ENCODE results near the gene NLE1. TPM values are rescaled to one million over a fixed set of nuclear protein-coding genes. Genes with fewer than 3 reads are reported as not detected.

NLE1 gene
- polyA plus RNA-seq, 1 of the 3 experiments (the other 2 are of a cell fraction), result 22.1 TPM

- Histone ChIP-seq H3K9ac (no peak overlapping the region), H4K20me1 (ENCODE audit: insufficient read depth) (no peaks in the 10 kb centered on the region), H3K79me2 (ENCODE audit: insufficient read depth) (no peaks in the 10 kb centered on the region), H3K9me2 (no peaks in the 10 kb centered on the region), H2AFZ (ENCODE audit: low read depth) (no peak overlapping the region), H3K4me3 (ENCODE audit: low read depth in 2 of 2, low read length in 1 of 2) (no peak overlapping the region), H3K27ac (ENCODE audit: low read depth in 2 of 2, low read length in 1 of 2) (no peak overlapping the region), H3K27me3 (ENCODE audit: insufficient read depth) (peaks cover 55% of the 10 kb centered on the region; the same call in 1 of the 2 replicates), H3K36me3 (replicated peaks in 1 of 2; ENCODE audit: control insufficient read depth in 1 of 2, insufficient read depth in 2 of 2, low read length in 1 of 2) (no peaks in the 10 kb centered on the region), H3K9me3 (no peaks in the 10 kb centered on the region), H3K4me1 (ENCODE audit: control insufficient read depth in 1 of 2, insufficient read depth in 2 of 2, low read depth in 1 of 2, low read length in 1 of 2) (no peaks in the 10 kb centered on the region), H3F3A (replicated peaks; ENCODE audit: insufficient read depth) (no peaks in the 10 kb centered on the region), H3K4me2 (no peak overlapping the region)
- POLR2A ChIA-PET, result no interaction called here
- no peak for TF ChIP-seq FOXJ3 (CRISPR knock-in tag; IDR thresholded peaks at IDR 0.05)
- no peak for TF ChIP-seq JUND (IDR thresholded peaks at IDR 0.05)
- no peak for TF ChIP-seq GATA2 (CRISPR knock-in tag; IDR thresholded peaks at IDR 0.05)
- TF ChIP-seq EZH2phosphoT487 (IDR thresholded peaks at IDR 0.05; ENCODE audit: borderline replicate concordance, low read depth), result no peak
- TF ChIP-seq ZBTB33 (IDR thresholded peaks at IDR 0.05; ENCODE audit: borderline replicate concordance, low read depth), result no peak
- TF ChIP-seq FOXM1 (IDR thresholded peaks at IDR 0.05; ENCODE audit: low read depth), result no peak
- TF ChIP-seq REST (IDR thresholded peaks at IDR 0.05; ENCODE audit: low read depth, low read length), result no peak
- TF ChIP-seq MEF2A (IDR thresholded peaks at IDR 0.05; ENCODE audit: borderline replicate concordance, low read depth), result no peak
- 0% methylated on average over 1 of the region's 1 CpG for WGBS (ENCODE audit: low lambda C conversion rate)
- CTCF ChIA-PET, result no interaction called here
- DNase-seq, result no peak
Observed at GRCh38 chr17:35167666-35168065, 25.6 kb upstream of the NLE1 start.

- DNase-seq, result no peak
- POLR2A ChIA-PET, result no interaction called here
- TF ChIP-seq MEF2A (IDR thresholded peaks at IDR 0.05; ENCODE audit: borderline replicate concordance, low read depth), result no peak
- no peak for TF ChIP-seq POLR2AphosphoS5 (IDR thresholded peaks at IDR 0.05; ENCODE audit: low read depth, low read length)
- no peak for TF ChIP-seq IRF3 (IDR thresholded peaks at IDR 0.05; ENCODE audit: low read depth, low read length)
- no peak for TF ChIP-seq RXRA (IDR thresholded peaks at IDR 0.05; ENCODE audit: borderline replicate concordance, low read depth)
- TF ChIP-seq FOSL2 (IDR thresholded peaks at IDR 0.05; ENCODE audit: borderline replicate concordance, low read depth), result no peak
- TF ChIP-seq MXI1 (IDR thresholded peaks at IDR 0.05; ENCODE audit: low read depth, low read length), result no peak
- no peak for TF ChIP-seq JUND (IDR thresholded peaks at IDR 0.05)
- TF ChIP-seq FOXM1 (IDR thresholded peaks at IDR 0.05; ENCODE audit: low read depth), result no peak
- TF ChIP-seq REST (IDR thresholded peaks at IDR 0.05; ENCODE audit: low read depth, low read length), result no peak
- no peak for TF ChIP-seq PBX3 (IDR thresholded peaks at IDR 0.05)
- TF ChIP-seq SIN3A (IDR thresholded peaks at IDR 0.05; ENCODE audit: borderline replicate concordance, low read depth, low read length), result no peak
Observed at GRCh38 chr17:35167046-35167445, 24.9 kb upstream of the NLE1 start.

More at GRCh38 chr17:35167046-35167445, 24.9 kb upstream of the NLE1 start:
- Histone ChIP-seq H2AFZ (ENCODE audit: low read depth) (no peak overlapping the region), H3K27ac (ENCODE audit: low read depth in 2 of 2, low read length in 1 of 2) (no peak overlapping the region), H3K9me2 (no peaks in the 10 kb centered on the region), H3K27me3 (ENCODE audit: insufficient read depth) (peaks cover 58% of the 10 kb centered on the region; the same call in 1 of the 2 replicates), H3K4me3 (ENCODE audit: low read depth in 2 of 2, low read length in 1 of 2) (no peak overlapping the region), H3K79me2 (ENCODE audit: insufficient read depth) (no peaks in the 10 kb centered on the region), H3K36me3 (replicated peaks in 1 of 2; ENCODE audit: control insufficient read depth in 1 of 2, insufficient read depth in 2 of 2, low read length in 1 of 2) (no peaks in the 10 kb centered on the region), H3K9me3 (no peaks in the 10 kb centered on the region), H3F3A (replicated peaks; ENCODE audit: insufficient read depth) (no peaks in the 10 kb centered on the region), H4K20me1 (ENCODE audit: insufficient read depth) (no peaks in the 10 kb centered on the region), H3K4me1 (ENCODE audit: control insufficient read depth in 1 of 2, insufficient read depth in 2 of 2, low read depth in 1 of 2, low read length in 1 of 2) (no peaks in the 10 kb centered on the region), H3K4me2 (no peak overlapping the region), H3K9ac (no peak overlapping the region)
- WGBS (ENCODE audit: low lambda C conversion rate), result 34% methylated on average over 3 of the region's 3 CpGs
- CTCF ChIA-PET, result no interaction called here

Measured in SK-N-SH (cell line).